PC-9 (cell line): ENCODE results near the gene PRCC. TPM values are rescaled to one million over a fixed set of nuclear protein-coding genes. Genes with fewer than 3 reads are reported as not detected.

ENCODE experiments used
- BruUV-seq: library from RNA; stranded (reverse); fragments of 400-500 nt; replicated peaks from 2 replicates; lab custom pipeline; 2021; lab: Mats Ljungman, UMichigan
- CTCF ChIA-PET: fragments of 300-600 bp; sonication (Branson Sonifier 250); formaldehyde crosslinking; loops from one replicate; lab custom pipeline; 2022; ENCODE audit warnings: antibody characterized with exemption; lab: Charles Lee
- POLR2A ChIA-PET: fragments of 300-600 bp; sonication (Branson Sonifier 250); formaldehyde crosslinking; loops from one replicate; lab custom pipeline; 2022; ENCODE audit warnings: antibody characterized with exemption; ENCODE audit not compliant: unreplicated experiment; lab: Charles Lee
- DNase-seq, 2 experiments: peaks; one replicate each; pipeline versions ENCODE4 v3.0.0 to v3.0.0-alpha.2; 2015 to 2022; ENCODE audit warnings: mixed read lengths in 1 of 2
- H2AFZ ChIP-seq: fragments of 200-600 bp; sonication (generic); 2 replicates; pipeline ENCODE4 v1.8.1; 2017; ENCODE audit warnings: antibody characterized with exemption
- H3F3A ChIP-seq: fragments of 200-600 bp; sonication (generic); 2 replicates; pipeline ENCODE4 v1.8.1; 2017; ENCODE audit warnings: antibody characterized with exemption, mild to moderate bottlenecking, low read depth; ENCODE audit not compliant: insufficient read depth
- H3K27ac ChIP-seq: fragments of 200-600 bp; sonication (generic); 2 replicates; pipeline ENCODE4 v1.6.1; 2016; ENCODE audit warnings: mixed run types
- H3K27me3 ChIP-seq: fragments of 200-600 bp; sonication (generic); 2 replicates; pipeline ENCODE4 v1.6.1; 2016; ENCODE audit warnings: low read depth, mixed run types; ENCODE audit not compliant: insufficient read depth
- H3K36me3 ChIP-seq: fragments of 200-600 bp; sonication (generic); 2 replicates; pipeline ENCODE4 v1.6.1; 2016; ENCODE audit warnings: low read depth, mixed run types
- H3K4me1 ChIP-seq: fragments of 200-600 bp; sonication (generic); replicated peaks from 2 replicates; pipeline ENCODE4 v1.6.1; 2016; ENCODE audit warnings: mixed run types; ENCODE audit not compliant: insufficient read depth
- H3K4me2 ChIP-seq: fragments of 200-600 bp; sonication (generic); 2 replicates; pipeline ENCODE4 v1.6.1; 2017; ENCODE audit warnings: mixed run types
- H3K4me3 ChIP-seq: fragments of 200-600 bp; sonication (generic); 2 replicates; pipeline ENCODE4 v1.6.1; 2016; ENCODE audit warnings: mixed run types
- H3K79me2 ChIP-seq: fragments of 200-600 bp; sonication (generic); 2 replicates; pipeline ENCODE4 v1.6.1; 2017; ENCODE audit warnings: low read depth, mixed run types
- H3K9me2 ChIP-seq: fragments of 200-600 bp; sonication (generic); 2 replicates; pipeline ENCODE4 v1.8.1; 2017; ENCODE audit warnings: mild to moderate bottlenecking; ENCODE audit not compliant: insufficient read depth
- H3K9me3 ChIP-seq: fragments of 200-600 bp; sonication (generic); 2 replicates; pipeline ENCODE4 v1.8.1; 2016; ENCODE audit warnings: low read depth; ENCODE audit not compliant: insufficient read depth
- H4K20me1 ChIP-seq: fragments of 200-600 bp; sonication (generic); 2 replicates; pipeline ENCODE4 v1.8.1; 2017; ENCODE audit not compliant: insufficient read depth
- EZH2 ChIP-seq: fragments of 200-600 bp; sonication (generic); IDR thresholded peaks from 2 replicates; pipeline ENCODE4 v1.8.0; 2017; ENCODE audit warnings: antibody characterized with exemption, low read depth
- intact Hi-C: fragments of 100-400 bp; cut with micrococcal nuclease; formaldehyde crosslinking; loops from one replicate; pipeline ENCODE4 v1.10.0; 2022; ENCODE audit not compliant: unreplicated experiment
- total RNA-seq: library from RNA; stranded (reverse); gene quantifications from 2 replicates; pipeline ENCODE4 v1.2.3, GENCODE V29; 2021
- TF ChIP-seq, protein P1 (sequence below): fragments of 200-600 bp; sonication (generic); conservative IDR thresholded peaks from 2 replicates; pipeline ENCODE4 v1.6.1; 2017; ENCODE audit warnings: mixed run types, antibody characterized with exemption, mild to moderate bottlenecking, moderate library complexity

PRCC gene
- total RNA-seq, 1 experiment from 2014 or later: 56.6 TPM

DNA sequence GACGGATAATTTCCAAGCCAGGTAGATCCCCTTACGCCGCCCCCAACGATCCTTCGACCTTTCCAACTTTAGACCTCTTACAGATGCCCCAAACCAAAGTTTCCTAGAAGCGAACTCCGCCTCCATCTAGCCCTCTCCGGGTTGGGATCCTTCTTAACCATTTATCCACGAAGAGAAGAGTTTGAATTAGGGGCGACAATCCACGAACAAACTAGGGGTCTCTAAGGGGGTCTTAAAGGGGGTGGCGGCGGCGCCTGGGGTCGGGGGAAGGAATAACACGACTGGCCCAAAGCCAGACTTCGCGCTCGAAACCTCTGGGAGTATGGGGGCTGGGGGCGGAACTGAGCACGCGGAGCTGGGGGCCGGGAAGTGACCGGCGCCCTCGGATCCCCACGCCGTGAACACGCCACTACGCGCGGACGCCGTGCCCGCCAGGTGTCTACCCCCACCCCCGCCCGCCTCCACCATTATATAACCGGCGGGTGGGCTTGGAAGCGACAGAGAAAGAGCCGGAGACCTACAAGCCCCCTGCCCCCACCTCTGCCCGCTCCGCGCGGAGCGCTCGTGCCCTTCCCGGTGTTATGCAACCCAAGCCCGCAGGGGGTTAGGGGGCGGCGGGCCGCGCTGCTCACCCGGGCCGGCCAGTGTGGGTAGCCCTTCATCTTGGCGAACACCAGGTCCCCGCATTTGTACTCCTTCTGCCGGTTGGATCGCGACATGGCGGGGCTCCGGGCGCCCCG, 16.5 kb upstream of the PRCC start:
- Histone ChIP-seq H3K27me3 (no peaks in the 10 kb centered on the region), H3K4me3 (peak overlapping the region; percentile 95), H3K27ac (peak overlapping the region; percentile 93), H3K4me2 (peak overlapping the region; percentile 100), H3K9me2 (no peaks in the 10 kb centered on the region), H3K9me3 (no peaks in the 10 kb centered on the region), H4K20me1 (peaks cover 4% of the 10 kb centered on the region), H3F3A (peaks cover 55% of the 10 kb centered on the region), H3K36me3 (peaks cover 15% of the 10 kb centered on the region; the same call in 1 of the 2 replicates), H3K4me1 (peaks cover 28% of the 10 kb centered on the region), H3K79me2 (peaks cover 79% of the 10 kb centered on the region), H2AFZ (0 out of 2 replicates have a peak overlapping the region, but pooled peaks have one; percentile 64)
- CTCF ChIA-PET: interaction anchor here (0.8 kb wide), 1 partner anchor 108 kb away, joined by 3 read pairs; the partner anchor contains the start of gene INSRR
- BruUV-seq: TSS peak; percentile 13
- TF ChIP-seq EZH2: no peak
- TF ChIP-seq, protein P1, sequence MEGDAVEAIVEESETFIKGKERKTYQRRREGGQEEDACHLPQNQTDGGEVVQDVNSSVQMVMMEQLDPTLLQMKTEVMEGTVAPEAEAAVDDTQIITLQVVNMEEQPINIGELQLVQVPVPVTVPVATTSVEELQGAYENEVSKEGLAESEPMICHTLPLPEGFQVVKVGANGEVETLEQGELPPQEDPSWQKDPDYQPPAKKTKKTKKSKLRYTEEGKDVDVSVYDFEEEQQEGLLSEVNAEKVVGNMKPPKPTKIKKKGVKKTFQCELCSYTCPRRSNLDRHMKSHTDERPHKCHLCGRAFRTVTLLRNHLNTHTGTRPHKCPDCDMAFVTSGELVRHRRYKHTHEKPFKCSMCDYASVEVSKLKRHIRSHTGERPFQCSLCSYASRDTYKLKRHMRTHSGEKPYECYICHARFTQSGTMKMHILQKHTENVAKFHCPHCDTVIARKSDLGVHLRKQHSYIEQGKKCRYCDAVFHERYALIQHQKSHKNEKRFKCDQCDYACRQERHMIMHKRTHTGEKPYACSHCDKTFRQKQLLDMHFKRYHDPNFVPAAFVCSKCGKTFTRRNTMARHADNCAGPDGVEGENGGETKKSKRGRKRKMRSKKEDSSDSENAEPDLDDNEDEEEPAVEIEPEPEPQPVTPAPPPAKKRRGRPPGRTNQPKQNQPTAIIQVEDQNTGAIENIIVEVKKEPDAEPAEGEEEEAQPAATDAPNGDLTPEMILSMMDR: no peak
- peak in 1 of 2 experiments; percentile 45 for DNase-seq
- intact Hi-C loops: loop anchor here (1.0 to 2.0 kb wide), 4 partner anchors 10 to 58 kb away; partner anchors contain the start of genes ISG20L2, METTL25B, MRPL24 and PRCC
- POLR2A ChIA-PET: interaction anchor here (0.7 kb wide), 1 partner anchor 25 kb away, joined by 3 read pairs; no protein-coding TSS in a partner anchor

DNA sequence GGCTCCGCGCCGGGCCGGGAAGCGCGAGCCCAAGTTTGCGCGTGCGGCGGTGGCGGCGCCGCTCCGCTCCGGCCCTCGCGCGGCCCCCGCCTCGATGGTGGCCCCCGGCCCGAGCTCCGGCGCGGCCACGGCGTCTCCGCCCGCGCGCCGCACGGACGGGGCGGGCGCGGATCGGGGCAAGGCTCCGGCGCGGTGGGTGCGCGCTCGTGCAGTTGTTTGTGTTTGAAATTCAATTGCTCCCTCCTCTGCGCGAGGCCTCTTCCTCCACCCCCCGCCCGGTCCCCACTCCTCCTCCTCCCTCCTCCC, 15.9 kb upstream of the PRCC start, which contains the start of gene HDGF:
TSS of gene HDGF (minus strand) at position 225 of the 306 bp plus-strand sequence. CDS start 246 bp downstream, outside the sequence.
- peak within 1 kb of the TSS; percentile 100 for H3K4me2 ChIP-seq
- H3K4me1 ChIP-seq: peaks cover 23% of the 10 kb centered on the region
- no peaks in the 10 kb centered on the region for H3K9me2 ChIP-seq
- peaks cover 10% of the 10 kb centered on the region; the same call in 1 of the 2 replicates for H3K36me3 ChIP-seq
- no peaks in the 10 kb centered on the region for H3K9me3 ChIP-seq
- H2AFZ ChIP-seq: peak within 1 kb of the TSS; percentile 97
- H3K27me3 ChIP-seq: no peaks in the 10 kb centered on the region
- no peak for DNase-seq
- peak within 1 kb of the TSS; percentile 95 for H3K4me3 ChIP-seq
- no peaks in the 10 kb centered on the region for H4K20me1 ChIP-seq
- peak within 1 kb of the TSS; percentile 93 for H3K27ac ChIP-seq
- POLR2A ChIA-PET: interaction anchor here (0.7 to 0.8 kb wide), 4 partner anchors 10 to 26 kb away, joined by 3 to 26 read pairs (median 3); partner anchors contain the start of genes MRPL24 and PRCC
- no TSS peak for BruUV-seq
- no peak for TF ChIP-seq EZH2
- TF ChIP-seq, protein P1: no peak
- intact Hi-C loops: loop anchor here (1.0 to 2.0 kb wide), 4 partner anchors 10 to 59 kb away; partner anchors contain the start of genes ISG20L2, METTL25B, MRPL24 and PRCC
- CTCF ChIA-PET: interaction anchor here (0.6 to 0.8 kb wide), 2 partner anchors 66 to 108 kb away, joined by 3 to 5 read pairs; partner anchors contain the start of gene INSRR
- H3F3A ChIP-seq: peaks cover 49% of the 10 kb centered on the region
- H3K79me2 ChIP-seq: peaks cover 74% of the 10 kb centered on the region

DNA sequence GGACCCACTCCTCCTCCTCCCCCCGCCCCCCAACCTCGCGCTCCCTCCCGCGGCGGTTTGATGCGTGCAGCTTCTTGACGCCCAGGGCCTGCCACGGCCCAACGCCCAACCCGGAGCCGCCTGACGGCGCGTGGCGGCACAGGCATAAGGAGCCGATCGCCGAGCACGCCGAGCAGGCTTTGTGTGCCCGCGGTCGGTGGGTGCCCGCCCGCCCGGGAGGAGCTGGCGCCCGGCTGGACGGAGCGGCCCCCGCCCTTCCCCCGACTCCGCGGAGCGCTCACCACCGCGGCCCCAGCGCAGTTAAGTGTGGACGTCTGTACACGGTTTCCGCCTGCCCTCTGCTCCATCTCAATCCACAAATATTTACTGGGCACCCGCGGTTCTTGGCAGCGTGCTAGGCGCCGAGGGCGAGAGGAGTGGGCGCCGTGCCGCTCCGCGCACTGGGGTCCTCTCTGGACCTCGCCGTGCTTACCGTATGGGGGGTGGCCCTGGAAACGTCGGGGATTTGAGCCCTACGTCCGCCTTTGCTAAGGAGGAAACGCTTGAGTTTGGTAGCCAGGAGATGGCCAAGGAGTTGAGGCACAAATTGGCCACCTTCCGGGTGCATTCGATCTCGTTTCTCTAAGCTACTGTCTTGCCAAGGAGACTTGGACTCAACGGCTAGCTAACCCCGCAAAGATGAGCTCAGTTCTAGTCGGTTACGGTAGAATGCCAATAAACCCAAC, 15.4 kb upstream of the PRCC start:
- peak overlapping the region; percentile 59 for H3K27ac ChIP-seq
- H3K36me3 ChIP-seq: peaks cover 10% of the 10 kb centered on the region; the same call in 1 of the 2 replicates
- H4K20me1 ChIP-seq: no peaks in the 10 kb centered on the region
- peak overlapping the region; percentile 97 for H2AFZ ChIP-seq
- no peaks in the 10 kb centered on the region for H3K9me3 ChIP-seq
- peaks cover 49% of the 10 kb centered on the region for H3F3A ChIP-seq
- BruUV-seq: TSS peak; percentile 23
- intact Hi-C loops: loop anchor here (1.0 to 2.0 kb wide), 4 partner anchors 11 to 59 kb away; partner anchors contain the start of genes ISG20L2, METTL25B, MRPL24 and PRCC
- H3K9me2 ChIP-seq: no peaks in the 10 kb centered on the region
- DNase-seq: peak; percentile 87 to 95
- TF ChIP-seq, protein P1: no peak
- TF ChIP-seq EZH2: no peak
- H3K4me2 ChIP-seq: peak overlapping the region; percentile 94
- CTCF ChIA-PET: interaction anchor here (0.6 to 0.8 kb wide), 3 partner anchors 26 to 107 kb away, joined by 3 to 5 read pairs (median 4); partner anchors contain the start of gene INSRR
- H3K79me2 ChIP-seq: peaks cover 69% of the 10 kb centered on the region
- no peaks in the 10 kb centered on the region for H3K27me3 ChIP-seq
- peaks cover 21% of the 10 kb centered on the region for H3K4me1 ChIP-seq
- POLR2A ChIA-PET: interaction anchor here (0.5 to 0.8 kb wide), 5 partner anchors 11 to 251 kb away, joined by 3 to 26 read pairs (median 3); partner anchors contain the start of genes MEF2D, MRPL24 and PRCC
- H3K4me3 ChIP-seq: peak overlapping the region; percentile 95
